HG03432 (cell line): Measurements from ENCODE around the gene DNAJB9.

ENCODE experiments used
- ATAC-seq: cut with Tn5 transposase; IDR thresholded peaks from one replicate; pipeline ENCODE4 v1.9.1; 2021; ENCODE audit warnings: mild to moderate bottlenecking, moderate library complexity; ENCODE audit not compliant: unreplicated experiment

The DNAJB9 gene

DNA sequence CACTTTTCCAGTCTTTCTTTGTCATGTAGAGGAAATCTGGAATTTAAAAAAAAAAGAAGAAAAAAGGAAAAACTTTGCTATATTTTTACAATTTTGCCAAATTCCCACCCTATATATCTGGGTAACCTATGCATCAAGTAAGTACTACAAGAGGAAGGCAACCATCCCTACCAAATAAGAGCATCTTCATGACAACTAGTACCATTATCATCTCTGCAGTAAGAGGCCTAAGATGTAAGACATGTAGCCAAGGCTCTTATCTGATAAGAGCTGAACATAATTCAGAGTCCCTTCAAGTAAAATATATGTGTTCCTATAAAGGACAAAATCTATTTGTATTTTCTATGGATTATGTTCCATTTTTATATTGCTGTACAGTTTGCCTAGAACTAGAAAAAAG, 3.7 kb upstream of the DNAJB9 start:
- no peak for ATAC-seq

DNA sequence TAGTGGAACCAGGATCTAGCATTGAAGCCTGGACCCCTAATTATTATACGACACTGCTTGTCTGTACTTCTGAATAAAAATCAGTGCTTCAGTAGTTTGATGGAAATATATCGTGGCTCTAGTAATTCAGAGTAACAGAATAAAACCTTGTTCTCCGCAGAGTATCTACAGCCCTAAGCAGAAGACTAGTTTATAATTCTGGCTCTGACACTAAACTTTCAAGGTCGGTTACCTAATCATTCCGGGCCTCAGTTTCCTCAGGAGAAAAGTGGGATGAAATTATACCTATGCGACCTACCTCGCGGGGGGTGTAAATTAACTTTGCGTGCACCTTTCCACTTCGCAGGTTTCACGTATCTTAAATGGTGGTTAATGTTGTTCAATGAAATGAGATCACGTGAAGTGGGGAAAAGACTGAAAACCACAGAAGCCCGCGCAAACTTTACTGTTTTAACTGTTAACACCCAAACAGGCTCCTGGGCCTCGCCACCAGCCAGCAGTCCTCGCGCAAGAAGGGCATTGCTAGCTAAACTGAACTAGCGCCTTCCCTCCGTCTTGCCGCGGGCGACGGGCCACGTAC, 783 bp upstream of the DNAJB9 start:
- ATAC-seq = no peak

DNA sequence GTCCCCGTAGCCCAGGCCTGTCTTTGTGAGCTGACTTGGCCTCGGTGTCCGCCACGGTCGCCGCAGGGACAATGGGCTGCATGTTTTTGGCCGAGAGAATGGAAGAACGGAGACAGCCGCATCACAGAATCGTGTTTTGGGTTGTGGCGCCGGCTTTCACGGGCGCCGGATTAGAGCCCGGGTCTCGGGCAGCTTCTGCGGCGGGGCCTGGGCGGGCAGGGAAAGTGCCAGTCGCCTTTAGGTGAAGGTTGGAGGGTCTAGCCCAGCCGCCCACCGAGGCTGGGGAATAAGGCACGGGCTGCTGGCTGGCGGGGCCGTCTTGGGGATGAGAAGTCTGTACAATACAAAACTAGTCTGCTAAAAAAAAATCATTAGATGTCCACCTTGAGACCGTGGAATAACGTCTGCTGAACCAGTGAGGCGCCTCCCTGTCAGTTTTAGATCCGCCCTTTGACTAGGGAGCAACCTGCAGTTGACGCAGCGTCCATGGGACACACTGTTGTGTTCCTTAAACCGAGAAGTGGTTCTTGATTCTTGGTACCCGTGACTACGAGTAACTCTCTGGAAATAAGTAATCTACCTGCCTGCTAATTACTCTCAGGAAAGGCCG, 577 bp downstream of the DNAJB9 start:
- peak; percentile 26 for ATAC-seq

DNA sequence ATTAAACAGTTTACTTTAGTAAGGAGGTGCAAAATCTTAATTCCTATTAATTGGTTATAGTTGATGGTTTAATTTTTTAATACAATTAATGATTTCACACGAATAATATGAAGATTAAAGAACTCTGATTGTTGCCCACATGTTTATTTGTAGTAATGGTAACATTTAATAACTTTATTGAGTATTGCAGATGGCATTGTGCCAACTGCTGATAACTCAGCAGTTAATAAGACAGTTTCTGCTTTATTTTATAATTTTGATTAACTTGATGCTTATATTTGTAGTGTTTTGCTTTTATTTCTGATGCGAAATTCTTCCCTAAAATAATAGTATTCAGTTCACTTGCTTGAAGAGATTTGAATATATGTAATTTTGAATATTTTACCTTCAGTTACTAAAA, 2.8 kb downstream of the DNAJB9 start:
- ATAC-seq = no peak

DNA sequence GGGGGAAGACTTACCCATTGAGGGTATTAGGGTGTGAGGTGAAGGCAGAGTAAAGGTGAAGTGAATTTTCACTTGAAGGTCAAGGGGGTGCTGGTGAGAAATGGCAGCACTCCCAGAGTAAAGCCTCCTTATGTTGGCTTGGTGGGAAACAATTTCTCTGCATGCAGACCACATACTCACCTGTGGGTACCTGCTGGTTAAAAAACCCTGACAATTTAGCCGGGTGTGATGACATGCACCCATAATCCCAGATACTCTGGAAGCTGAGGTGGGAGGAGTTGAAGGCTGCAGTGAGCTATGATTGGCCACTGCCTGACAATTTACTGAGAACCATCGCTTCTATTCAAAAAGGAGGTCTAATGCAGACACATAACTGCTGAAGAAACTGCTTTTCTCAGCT, 5.5 kb downstream of the DNAJB9 start:
- no peak for ATAC-seq

DNA sequence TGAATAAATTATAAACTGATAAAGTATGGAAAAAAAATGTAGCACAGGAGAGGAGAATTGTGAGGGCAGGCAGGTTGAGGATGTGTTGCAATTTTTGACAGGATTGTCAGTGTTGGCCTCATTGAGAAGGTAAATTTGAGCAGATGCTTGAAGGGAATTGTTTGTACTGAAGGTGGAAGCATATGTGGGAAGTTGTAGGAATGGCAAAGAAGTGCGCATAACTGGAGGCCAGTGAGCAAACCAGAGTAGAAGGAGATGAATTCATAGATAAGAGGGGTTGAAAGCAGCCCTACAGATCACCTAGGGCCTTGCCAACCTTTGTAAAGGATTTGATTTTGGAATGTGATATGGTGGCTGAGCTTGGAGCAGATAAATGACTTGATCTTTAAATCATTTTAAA, 6.4 kb downstream of the DNAJB9 start:
- no peak for ATAC-seq

DNA sequence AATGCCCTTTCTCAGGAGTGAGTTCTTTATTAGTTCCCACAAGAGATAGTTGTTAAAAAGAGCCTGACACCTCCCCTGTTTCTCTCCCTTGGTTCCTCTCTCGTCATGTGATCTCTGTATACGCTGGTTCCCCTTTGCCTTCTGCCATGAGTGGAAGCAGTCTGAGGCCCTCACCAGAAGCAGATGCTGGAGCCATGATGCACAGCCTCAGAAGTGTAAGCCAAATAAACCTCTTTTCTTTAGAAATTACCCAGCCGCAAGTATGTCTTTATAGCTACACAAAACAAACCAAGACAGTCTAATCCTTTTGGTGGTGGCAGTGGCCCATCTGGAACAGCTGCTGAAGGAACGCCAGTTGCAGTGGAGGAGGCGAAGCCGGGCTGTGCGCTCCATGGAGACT, 9.3 kb downstream of the DNAJB9 start:
- ATAC-seq = no peak

DNA sequence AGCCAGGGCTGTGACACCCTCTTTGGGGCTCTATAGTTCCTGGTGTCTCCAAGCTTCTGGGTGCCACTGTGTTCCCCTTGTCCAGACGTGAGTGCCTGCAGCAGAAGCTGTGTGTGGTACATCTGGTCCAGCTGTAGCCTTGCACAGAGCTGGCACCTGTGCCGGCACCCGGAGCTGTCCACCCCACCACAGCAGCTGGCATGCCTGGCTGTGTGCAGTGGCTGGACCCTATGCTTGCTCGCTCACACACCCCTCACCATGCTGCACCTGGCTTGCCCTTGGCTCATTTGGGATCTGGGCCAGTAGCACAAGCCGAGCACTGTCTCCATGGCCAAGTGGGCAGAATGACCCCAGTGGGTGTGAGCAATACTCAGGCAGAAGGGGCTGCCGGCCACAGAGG, 10.6 kb downstream of the DNAJB9 start:
- ATAC-seq = no peak

DNA sequence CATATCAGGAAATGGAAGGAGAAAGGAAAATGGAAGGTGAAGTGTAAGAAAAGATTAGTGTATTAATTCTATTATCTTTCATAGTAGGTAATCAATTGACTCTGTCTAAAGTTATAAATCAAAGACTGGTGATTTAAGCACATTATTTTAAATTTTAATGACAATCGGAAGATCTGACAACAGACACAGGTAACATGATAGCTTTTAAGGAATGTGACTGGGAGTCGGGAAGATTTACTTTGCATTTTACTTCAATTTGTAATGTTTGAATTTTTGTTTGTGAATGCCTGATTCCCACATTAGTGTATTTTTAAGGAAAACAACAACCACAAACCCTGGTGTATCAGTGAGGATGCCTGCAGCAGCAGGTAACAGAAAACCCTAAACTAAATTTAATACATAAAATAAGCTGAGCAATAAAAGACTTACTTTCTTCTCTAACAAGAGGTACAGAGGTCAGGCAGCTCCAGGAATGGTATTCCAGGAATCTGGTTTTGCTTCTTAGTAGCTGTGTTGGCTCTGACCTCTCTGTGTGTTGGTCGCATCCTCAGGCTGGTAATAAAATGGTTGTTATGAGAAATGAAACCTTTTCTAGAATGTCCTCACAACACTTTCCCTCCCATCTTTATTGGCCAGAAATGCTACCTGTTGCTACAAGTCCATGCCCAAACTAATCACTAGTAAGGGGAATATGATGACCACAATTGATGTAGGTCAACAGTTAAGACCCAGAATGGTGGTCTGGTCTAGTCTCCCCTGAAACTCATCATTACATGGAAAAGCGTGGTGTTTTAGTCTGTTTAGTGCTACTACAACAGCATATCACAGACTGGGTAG, 12.2 kb downstream of the DNAJB9 start:
- ATAC-seq = no peak

DNA sequence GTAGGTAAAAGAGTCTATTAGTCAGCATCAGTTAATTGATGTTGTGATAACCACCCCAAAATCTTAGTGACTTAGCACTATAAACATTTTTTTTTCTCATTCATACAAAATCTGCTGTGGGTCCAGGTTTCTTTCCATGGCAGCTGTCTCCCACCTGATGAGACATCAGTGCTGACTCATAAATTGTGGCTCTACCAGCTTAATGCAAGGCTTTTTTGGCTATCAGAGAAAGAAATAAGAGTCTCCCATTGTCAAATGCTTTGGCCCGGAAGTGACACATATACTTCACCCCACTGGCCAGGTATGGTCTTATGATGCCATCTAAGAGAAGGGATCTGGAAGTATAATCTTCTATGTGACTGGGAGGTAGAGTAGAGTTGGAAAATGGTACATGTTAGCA, 14.5 kb downstream of the DNAJB9 start:
- no peak for ATAC-seq

DNA sequence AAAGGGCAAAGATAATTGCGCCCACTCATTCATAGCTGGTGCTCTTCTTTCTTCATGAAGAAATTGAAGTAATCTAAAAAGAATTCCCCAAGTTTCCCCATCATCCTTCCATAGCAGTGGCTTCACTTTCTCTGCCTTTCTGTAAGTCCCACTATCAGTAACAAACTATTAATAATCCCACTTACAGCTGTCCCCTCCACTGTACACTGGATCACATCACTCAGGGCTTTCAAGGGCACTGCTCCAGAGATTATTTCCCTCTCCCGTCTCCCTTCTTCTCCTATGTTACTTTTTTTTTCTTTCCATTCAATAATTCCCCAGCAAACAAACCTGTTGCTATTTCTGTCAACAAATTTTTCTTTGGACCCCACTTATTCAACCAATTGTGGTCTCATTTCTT, 16.2 kb downstream of the DNAJB9 start:
- no peak for ATAC-seq

DNA sequence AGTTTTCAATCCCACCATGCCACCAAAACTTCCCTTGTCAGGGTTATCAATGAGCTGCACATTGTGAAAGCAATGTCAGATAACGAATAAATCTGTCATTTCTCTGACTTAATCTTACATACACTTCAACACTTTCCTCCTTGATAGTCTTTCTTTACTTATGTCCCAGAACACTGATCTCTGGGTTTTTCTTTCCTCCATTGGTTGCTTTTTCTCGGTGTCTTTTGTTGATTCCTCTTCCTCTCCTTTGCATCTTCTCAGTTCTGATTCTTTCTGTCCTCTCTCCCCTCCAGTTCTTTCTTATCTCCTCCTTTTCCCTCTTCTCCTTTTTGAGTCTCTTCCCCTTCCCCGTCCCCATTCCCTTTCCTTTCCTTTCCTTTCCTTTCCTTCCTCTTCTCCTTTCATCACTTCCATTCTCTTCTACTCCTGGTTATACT, 16.6 kb downstream of the DNAJB9 start:
- ATAC-seq = no peak

DNA sequence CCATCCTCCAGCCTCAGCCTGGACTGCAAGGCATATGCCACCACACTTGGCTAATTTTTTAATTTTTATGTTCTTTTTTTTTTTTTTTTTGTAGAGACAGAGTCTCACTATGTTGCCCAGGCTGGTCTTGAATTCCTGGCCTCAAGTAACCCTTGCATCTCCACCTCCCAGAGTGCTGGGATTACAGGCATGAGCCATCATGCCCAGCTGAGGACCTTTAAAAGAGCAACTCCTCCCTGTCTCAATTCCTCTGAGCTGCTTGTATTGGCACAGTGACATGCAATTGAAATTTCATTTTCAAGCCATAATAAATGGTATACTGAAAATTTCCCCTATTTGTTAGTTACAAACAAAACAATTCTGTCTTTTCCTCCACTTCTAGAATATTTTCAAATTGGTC, 19.5 kb downstream of the DNAJB9 start:
- ATAC-seq = no peak

DNA sequence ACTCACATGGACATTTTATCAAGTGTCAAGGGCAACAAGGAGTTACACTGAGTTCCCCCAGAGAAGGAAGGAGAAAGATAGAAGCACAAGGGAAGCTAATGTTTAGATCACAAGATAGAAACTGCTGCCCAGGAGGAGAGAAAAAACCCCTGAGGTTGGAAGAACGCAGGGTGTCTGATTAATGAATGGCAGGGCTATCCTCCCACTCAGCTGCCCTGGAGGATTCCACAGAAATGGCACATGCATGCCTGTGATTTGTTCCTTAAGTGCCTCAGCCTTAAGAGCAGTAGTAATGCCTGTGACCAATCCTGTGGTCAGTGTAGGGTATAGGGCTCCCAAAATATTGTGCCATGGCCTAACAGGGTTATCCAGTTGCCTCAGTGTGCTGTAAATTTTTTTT, 20.2 kb downstream of the DNAJB9 start:
- ATAC-seq = peak; percentile 71

DNA sequence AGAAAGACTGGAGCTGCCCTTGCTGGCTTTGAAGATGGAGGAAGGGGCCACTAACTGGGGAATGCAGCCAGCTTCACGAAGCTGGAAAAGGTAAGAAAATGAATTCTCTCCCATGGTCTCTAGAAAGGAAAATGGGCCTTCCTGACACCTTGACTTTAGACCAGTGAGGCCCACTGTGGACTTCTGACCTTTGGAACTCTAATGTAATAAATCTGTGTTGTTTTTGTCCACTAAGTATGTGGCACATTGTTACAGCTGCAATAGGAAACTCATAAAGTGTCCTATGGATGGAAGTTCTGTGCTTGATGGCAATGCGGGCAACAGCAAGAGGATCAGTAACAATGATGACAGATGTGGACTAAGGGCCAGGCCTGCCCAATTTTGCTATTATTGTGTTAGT, 20.9 kb downstream of the DNAJB9 start:
- ATAC-seq = no peak

DNA sequence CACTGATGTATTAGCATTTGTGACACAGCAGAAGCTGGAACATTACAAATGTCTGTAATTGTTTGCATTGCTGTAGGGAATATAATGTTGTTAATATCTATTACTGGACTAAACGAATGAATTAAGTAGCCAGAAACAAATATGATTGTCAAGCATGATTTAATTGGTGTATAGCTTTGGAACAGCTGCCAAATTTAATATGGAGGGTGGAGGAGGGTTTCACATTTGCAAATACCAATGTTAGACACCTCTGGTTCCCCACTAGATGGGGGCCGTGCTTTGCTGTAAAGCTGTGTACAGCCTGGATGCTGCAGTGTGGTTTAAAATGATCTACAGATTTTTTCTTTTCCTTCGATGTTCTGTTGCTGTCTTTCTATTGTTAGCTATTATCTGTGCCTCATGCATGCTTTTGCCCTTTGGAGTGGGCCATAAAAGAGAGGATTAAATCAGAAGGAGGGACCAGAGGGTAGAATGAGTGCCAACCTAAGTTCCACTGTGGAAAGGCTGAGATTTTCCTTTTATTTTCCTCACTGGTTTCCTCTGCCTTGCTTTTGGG, 23.1 kb downstream of the DNAJB9 start:
- ATAC-seq = no peak

DNA sequence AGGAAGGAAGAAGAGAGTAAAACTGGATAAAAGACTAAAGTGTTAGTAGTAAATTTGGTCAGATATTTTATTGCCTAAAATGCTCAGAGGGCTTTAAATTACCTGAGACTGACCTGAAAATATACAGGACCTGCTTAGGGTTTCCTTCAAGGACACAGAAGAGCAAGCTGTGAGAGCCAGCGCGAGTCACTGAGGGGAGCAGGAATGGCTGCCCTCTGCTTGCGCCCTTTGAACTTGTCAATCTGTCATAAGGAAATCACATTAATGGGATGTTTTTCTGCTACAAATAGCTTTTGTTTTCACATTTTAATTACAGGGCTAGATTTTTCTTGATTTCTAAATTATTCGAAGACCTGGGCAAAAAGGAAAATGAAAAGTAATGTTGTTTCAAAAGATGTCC, 26.9 kb downstream of the DNAJB9 start:
- ATAC-seq = peak; percentile 85

DNA sequence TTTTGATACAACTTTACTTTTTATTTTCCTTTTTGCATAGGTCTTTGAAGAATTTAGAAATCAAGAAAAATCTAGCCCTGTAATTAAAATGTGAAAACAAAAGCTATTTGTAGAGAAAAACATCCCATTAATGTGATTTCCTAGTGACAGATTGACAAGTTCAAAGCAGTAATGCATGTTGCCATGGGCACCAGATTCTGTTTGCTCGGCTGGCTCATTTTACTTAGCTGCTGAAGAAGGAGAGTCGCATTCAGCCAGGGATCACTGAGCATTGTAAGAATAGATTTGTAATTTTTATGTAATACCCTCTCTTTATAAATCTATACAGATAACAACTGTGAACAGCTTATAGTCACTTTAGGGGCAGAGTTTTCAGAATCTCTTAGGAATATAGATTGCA, 28.5 kb downstream of the DNAJB9 start:
- no peak for ATAC-seq

DNA sequence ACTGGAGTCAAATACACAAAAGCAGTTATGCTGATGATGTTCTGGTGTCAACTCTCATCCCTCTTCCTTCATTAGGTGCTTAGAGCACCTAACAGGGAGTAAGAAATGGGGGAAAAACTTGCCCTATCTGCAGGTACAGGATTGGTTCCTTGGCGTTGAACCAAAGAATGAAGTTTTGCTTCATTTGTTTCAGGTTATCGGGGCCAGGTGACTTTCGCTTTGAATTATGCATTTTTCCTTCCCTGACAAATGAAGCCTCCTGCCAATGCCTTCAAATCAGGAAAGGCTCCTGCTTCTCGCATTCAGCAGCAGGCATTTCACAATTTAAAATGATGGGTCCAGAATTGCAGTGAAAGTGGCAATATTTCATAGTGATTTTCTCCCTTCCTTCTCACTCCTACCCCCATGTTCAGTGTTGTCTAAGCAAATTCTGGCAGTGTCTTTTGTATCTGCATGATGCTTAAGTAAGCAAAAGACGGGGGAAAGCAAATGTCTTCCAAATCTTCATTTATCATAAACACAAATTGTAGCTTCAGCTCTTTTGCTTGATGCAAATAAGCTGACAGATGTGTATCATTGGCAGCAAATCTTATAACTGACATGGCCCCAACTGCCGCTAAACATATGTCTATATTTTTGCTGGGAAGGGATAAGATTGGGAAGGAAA, 29.4 kb downstream of the DNAJB9 start:
- ATAC-seq = no peak

DNA sequence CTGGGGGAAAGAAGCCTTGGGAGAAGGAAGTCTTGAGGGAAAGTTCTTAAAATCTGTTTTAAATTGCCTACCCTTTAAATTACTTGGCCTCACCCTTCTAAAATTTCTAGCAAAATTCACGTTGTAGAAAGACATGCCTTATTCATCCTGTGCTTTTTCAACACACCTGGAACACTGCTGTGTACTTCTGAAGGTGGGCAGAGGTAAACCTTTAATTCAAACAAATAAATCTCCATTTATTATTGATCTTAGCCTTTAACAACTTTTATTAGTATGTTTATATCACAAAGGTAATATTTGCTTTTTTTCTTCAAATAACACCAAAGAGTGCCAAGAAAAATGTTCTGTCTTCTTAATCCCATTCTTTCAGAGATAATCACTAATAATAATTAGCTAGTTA, 30.7 kb downstream of the DNAJB9 start:
- no peak for ATAC-seq

DNA sequence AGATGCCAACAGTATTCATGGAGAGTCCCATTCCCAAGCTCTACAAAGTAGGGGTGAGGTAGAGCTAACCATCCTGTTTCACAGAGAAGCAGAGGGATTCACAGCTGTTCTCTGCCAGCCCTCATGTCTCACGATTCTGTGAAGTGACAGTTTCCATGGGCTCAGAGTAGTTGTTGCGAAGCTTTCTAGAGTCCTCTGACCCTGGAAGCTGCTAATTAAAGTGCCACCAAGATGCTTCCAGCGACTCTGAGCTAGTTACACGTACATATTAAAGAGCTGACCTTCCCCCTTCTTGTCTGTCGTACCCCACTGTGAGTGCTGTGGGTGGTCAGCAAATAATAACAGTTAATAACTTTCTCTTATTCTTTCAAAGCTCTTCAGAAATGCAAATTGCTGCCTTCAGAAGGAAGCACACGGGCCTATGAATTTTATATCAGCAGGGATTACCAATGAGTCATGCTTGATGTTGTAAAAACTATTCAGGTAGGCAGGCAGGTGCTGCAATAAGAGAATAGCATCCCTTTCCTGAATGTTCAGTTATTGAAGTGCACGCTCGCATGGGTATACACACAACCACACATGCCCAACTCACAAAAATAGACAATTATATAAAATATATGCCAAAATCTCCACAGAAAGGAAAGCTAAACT, 34.1 kb downstream of the DNAJB9 start:
- no peak for ATAC-seq
